Upper lobe of right lung (tissue), 1 donor: Measurements from ENCODE around the gene TENM3. TPM values are rescaled to one million over a fixed set of nuclear protein-coding genes. Genes with fewer than 3 reads are reported as not detected.

Experiments
- ATAC-seq: fragments of 200-7000 bp; cut with Tn5 transposase; one replicate; pipeline ENCODE4 v1.9.1; 2020; ENCODE audit warnings: mild to moderate bottlenecking, moderate library complexity
- DNase-seq: peaks from one replicate; pipeline ENCODE4 v3.0.0-alpha.2; 2020
- H3K27ac ChIP-seq: fragments of 200-600 bp; one replicate; pipeline ENCODE4 v1.8.0; 2022
- H3K27me3 ChIP-seq: fragments of 200-600 bp; one replicate; pipeline ENCODE4 v1.8.0; 2022; ENCODE audit warnings: mild to moderate bottlenecking
- H3K36me3 ChIP-seq: fragments of 200-600 bp; one replicate; pipeline ENCODE4 v1.8.0; 2022
- H3K4me1 ChIP-seq: fragments of 200-600 bp; one replicate; pipeline ENCODE4 v1.8.0; 2022
- H3K4me3 ChIP-seq: fragments of 200-600 bp; one replicate; pipeline ENCODE4 v1.8.0; 2022; ENCODE audit warnings: mild to moderate bottlenecking
- H3K9me3 ChIP-seq: fragments of 200-600 bp; one replicate; pipeline ENCODE4 v1.8.0; 2022
- CTCF ChIP-seq: fragments of 200-600 bp; IDR thresholded peaks from one replicate; pipeline ENCODE4 v1.8.0; 2022; ENCODE audit warnings: antibody characterized with exemption
- intact Hi-C: fragments of 100-400 bp; cut with DNase I; formaldehyde crosslinking; loops from one replicate; pipeline ENCODE4 v1.11.0; 2022
- total RNA-seq: library from RNA; stranded (reverse); fragmentation: NEBNext Ultra II Directional; extraction: Animal tissue kit (Norgen Biotek cat#: 25700); gene quantifications from one replicate; pipeline ENCODE4 v1.2.1, GENCODE V29; 2021
- donor health status: DM: no; HTN: yes; CAD: no; lungs with severe emphysema.

TENM3 gene
- total RNA-seq, 1 donor from 2014 or later: 5.6 TPM

- Histone ChIP-seq H3K27ac (no peak overlapping the region), H3K4me1 (no peaks in the 10 kb centered on the region), H3K4me3 (no peak overlapping the region), H3K27me3 (no peaks in the 10 kb centered on the region), H3K36me3 (no peaks in the 10 kb centered on the region), H3K9me3 (no peaks in the 10 kb centered on the region)
- intact Hi-C loops: no loop called here
- DNase-seq (no peak), ATAC-seq (no peak)
- TF ChIP-seq CTCF: no peak
Observed at GRCh38 chr4:182827954-182828353, 584.8 kb downstream of the TENM3 start.

GRCh38 chr4:182828360-182829025 lies 585.3 kb downstream of the TENM3 start:
- no peaks in the 10 kb centered on the region for H3K36me3 ChIP-seq
- H3K4me3 ChIP-seq: no peak overlapping the region
- TF ChIP-seq CTCF: no peak
- no peaks in the 10 kb centered on the region for H3K4me1 ChIP-seq
- DNase-seq: no peak
- no peak for ATAC-seq
- no peak overlapping the region for H3K27ac ChIP-seq
- intact Hi-C loops: no loop called here
- H3K27me3 ChIP-seq: no peaks in the 10 kb centered on the region
- H3K9me3 ChIP-seq: no peaks in the 10 kb centered on the region

- intact Hi-C loops: no loop called here
Observed at GRCh38 chr4:182829196-182829595, 586.0 kb downstream of the TENM3 start.

GRCh38 chr4:182831376-182831775 lies 588.2 kb downstream of the TENM3 start:
- Histone ChIP-seq H3K27me3 (peaks cover 15% of the 10 kb centered on the region), H3K4me1 (no peaks in the 10 kb centered on the region), H3K9me3 (no peaks in the 10 kb centered on the region), H3K4me3 (no peak overlapping the region), H3K27ac (no peak overlapping the region), H3K36me3 (no peaks in the 10 kb centered on the region)
- no peak for TF ChIP-seq CTCF
- no peak for ATAC-seq
- intact Hi-C loops: no loop called here
- DNase-seq: no peak

More at GRCh38 chr4:182829196-182829595, 586.0 kb downstream of the TENM3 start:
- no peak for DNase-seq
- no peaks in the 10 kb centered on the region for H3K4me1 ChIP-seq
- no peaks in the 10 kb centered on the region for H3K27me3 ChIP-seq
- no peak for TF ChIP-seq CTCF
- no peaks in the 10 kb centered on the region for H3K9me3 ChIP-seq
- no peak for ATAC-seq
- H3K4me3 ChIP-seq: no peak overlapping the region
- no peak overlapping the region for H3K27ac ChIP-seq
- no peaks in the 10 kb centered on the region for H3K36me3 ChIP-seq

GRCh38 chr4:182832352-182833120 lies 589.3 kb downstream of the TENM3 start:
- Histone ChIP-seq H3K27ac (no peak overlapping the region), H3K4me1 (no peaks in the 10 kb centered on the region), H3K27me3 (peaks cover 15% of the 10 kb centered on the region), H3K4me3 (no peak overlapping the region), H3K36me3 (no peaks in the 10 kb centered on the region), H3K9me3 (no peaks in the 10 kb centered on the region)
- intact Hi-C loops: no loop called here
- TF ChIP-seq CTCF: no peak
- no peak for DNase-seq
- no peak for ATAC-seq
